ENCODE results near the gene SSBP3.
"Not testable (repeated sequence)": the region's sequence is repeated elsewhere in the genome, so short reads cannot be mapped to it uniquely, and the experiment has no call there.

SSBP3 gene

GRCh38 chr1:54221867-54222484 is 184.2 kb downstream of the SSBP3 start:
- no peak for DNase-seq (ENCODE audit: low read depth in 3 of 3)

- DNase-seq (ENCODE audit: low read depth in 3 of 3) = no peak
These were observed 184.9 kb downstream of the SSBP3 start for GRCh38 chr1:54221113-54221834.

DNA sequence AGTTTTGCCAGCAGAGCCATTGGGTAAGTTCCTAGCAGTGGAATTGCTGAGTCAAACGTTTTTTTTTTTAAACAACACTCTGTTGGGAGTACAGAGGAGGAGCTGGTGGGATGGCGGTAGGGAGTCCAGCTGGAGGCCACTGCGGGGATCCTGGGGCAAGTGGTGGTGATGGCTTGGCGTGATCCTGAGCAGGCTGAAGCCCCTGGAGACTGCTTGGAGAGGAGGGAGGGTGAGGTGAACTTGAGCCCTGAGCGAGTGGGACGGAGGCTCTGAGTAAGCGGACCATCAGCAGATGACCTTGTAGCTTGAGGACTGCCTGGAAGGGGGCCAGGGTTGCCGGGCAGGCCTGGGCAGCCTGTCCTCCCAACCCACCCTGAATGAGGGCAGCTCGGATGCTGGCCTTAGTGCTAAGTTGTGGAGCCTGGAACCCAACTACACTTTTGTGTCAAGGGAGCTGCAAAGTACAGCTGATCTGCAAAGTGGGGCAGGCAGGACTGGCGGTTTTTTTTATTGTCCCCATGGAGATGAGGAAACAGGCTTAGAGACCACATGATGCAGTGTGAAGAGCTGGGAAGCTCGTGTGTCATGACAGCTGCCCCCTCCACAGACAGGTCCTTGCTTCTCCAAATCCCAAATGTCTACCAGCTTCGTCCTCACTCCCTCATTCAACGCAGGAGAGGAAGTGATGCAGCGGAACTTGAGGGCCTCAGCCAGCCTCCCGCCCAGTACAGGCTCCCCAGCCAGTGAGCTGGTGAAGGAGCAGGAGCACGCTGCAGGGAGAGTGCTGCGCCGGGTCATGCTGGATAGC is 186.0 kb downstream of the SSBP3 start:
- no peak for DNase-seq (ENCODE audit: low read depth in 3 of 3)

DNA sequence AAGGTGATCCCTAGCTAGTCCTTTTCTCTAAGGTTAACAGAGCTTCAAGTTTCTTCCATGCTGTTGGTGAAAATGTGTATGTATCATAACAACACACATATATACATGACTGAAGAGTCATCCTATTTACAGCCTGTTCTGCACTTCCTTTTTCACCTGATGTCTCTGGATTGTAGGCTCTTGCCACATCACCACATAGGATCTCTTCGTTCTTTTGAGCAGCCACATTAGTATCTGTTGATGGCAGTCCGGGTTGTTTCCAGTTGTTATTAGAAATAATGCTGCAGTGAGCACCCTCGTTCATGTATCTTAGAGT is 186.5 kb downstream of the SSBP3 start:
- no peak for DNase-seq (ENCODE audit: low read depth in 3 of 3)

GRCh38 chr1:54218883-54219687 is 187.1 kb downstream of the SSBP3 start:
- no peak for DNase-seq (ENCODE audit: low read depth in 3 of 3)

GRCh38 chr1:54215523-54215922 is 190.7 kb downstream of the SSBP3 start:
- no peak for DNase-seq (ENCODE audit: low read depth in 3 of 3)

GRCh38 chr1:54212872-54213271 is 193.3 kb downstream of the SSBP3 start:
- DNase-seq (ENCODE audit: low read depth in 3 of 3) = no peak

- DNase-seq (ENCODE audit: low read depth in 3 of 3) = not testable (repeated sequence)
These were observed 198.3 kb downstream of the SSBP3 start for GRCh38 chr1:54207896-54208295.

GRCh38 chr1:54207287-54207686 is 198.9 kb downstream of the SSBP3 start:
- DNase-seq (ENCODE audit: low read depth in 3 of 3) = no peak

DNA sequence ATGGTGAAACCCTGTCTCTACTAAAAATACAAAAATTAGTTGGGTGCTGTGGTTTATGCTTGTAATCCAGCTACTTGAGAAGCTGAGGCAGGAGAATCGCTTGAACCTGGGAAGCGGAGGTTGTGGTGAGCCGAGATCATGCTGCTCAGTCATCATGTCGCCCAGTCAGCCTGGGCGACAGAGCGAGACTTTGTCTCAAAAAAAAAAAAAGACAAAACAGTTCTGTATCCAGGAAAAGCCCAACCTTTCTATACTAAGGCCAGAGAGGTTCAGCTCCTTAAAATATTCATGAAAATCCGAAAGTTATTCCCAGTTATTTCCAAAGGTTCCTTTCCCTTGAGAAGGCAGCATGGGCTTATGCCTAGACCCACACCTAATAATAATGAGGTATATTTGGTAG is 202.0 kb downstream of the SSBP3 start:
- no peak for DNase-seq (ENCODE audit: low read depth in 3 of 3)

DNA sequence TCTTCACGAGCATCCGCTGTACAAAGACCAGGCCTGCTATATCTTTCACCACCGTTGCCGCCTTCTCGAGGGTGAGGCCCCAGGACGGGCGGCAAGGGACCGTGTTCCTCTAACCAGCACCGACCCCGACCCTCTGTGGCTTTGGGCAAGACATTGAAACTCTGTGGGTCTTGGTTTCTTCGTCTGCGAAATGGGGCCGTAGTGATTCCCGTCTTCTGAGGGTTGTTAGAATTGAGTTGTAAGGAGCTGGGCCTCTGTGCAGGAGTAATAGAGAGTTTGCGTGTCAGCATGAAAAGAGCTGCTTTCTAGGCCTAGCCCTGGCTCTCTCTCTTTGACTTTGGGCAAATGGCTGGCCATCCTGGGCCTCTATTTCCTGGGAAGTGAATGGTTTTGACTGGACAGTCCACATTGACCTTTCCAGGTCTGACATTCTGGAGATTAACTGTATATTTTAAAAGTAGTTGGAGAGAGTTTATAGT is 205.6 kb downstream of the SSBP3 start:
- DNase-seq (ENCODE audit: low read depth in 3 of 3) = no peak

DNA sequence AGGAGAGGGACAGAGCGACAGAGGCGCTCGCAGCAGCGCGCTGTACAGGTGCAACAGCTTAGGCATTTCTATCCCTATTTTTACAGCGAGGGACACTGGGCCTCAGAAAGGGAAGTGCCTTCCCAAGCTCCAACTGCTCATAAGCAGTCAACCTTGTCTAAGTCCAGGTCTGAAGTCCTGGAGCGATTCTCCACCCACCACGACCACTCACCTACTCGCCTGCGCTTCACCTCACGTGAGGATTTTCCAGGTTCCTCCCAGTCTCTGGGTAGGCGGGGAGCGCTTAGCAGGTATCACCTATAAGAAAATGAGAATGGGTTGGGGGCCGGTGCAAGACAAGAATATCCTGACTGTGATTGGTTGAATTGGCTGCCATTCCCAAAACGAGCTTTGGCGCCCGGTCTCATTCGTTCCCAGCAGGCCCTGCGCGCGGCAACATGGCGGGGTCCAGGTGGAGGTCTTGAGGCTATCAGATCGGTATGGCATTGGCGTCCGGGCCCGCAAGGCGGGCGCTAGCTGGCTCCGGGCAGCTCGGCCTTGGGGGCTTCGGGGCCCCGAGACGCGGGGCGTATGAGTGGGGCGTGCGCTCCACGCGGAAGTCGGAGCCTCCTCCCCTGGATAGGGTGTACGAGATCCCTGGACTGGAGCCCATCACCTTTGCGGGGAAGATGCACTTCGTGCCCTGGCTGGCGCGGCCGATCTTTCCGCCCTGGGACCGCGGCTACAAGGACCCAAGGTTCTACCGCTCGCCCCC is 206.3 kb downstream of the SSBP3 start, which contains the start of the genes CYB5RL and MRPL37:
CYB5RL (minus strand) TSS at position 266 of the 754 bp plus-strand sequence. CDS start 4,414 bp downstream, outside the sequence.
MRPL37 (plus strand) TSS at position 403 of the 754 bp plus-strand sequence; CDS start at position 480, 77 bp downstream.
- DNase-seq (ENCODE audit: low read depth in 3 of 3) = peak; percentile 80 to 88 (median 85)

GRCh38 chr1:54199151-54199764 is 206.9 kb downstream of the SSBP3 start:
- DNase-seq (ENCODE audit: low read depth in 3 of 3) = no peak

- no peak for DNase-seq (ENCODE audit: low read depth in 3 of 3)
These were observed 212.7 kb downstream of the SSBP3 start for GRCh38 chr1:54193453-54193852.

GRCh38 chr1:54191525-54191924 is 214.7 kb downstream of the SSBP3 start:
- no peak for DNase-seq (ENCODE audit: low read depth in 3 of 3)

GRCh38 chr1:54190526-54190925 is 215.7 kb downstream of the SSBP3 start:
- DNase-seq (ENCODE audit: low read depth in 3 of 3) = no peak

DNA sequence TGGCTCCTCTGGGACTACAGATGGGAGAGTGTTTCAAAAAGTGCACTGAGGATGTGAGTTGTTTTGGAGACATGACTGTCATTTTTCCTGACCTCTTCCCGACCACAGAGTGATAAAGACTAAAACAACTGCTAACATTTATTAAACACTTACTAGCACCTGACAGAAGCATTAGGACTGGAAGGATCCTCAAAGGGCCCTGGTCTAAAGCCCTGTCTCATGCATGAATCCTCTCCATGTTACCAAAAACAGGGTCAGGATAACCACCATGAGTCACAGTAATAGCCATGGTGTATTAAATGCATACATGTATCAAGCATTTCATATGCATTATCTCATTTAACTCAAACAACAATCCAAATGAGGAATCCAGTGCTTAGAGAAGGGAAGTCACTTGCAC is 217.9 kb downstream of the SSBP3 start:
- no peak for DNase-seq (ENCODE audit: low read depth in 3 of 3)

- DNase-seq (ENCODE audit: low read depth in 3 of 3) = no peak
These were observed 220.1 kb downstream of the SSBP3 start for GRCh38 chr1:54186056-54186455.

DNA sequence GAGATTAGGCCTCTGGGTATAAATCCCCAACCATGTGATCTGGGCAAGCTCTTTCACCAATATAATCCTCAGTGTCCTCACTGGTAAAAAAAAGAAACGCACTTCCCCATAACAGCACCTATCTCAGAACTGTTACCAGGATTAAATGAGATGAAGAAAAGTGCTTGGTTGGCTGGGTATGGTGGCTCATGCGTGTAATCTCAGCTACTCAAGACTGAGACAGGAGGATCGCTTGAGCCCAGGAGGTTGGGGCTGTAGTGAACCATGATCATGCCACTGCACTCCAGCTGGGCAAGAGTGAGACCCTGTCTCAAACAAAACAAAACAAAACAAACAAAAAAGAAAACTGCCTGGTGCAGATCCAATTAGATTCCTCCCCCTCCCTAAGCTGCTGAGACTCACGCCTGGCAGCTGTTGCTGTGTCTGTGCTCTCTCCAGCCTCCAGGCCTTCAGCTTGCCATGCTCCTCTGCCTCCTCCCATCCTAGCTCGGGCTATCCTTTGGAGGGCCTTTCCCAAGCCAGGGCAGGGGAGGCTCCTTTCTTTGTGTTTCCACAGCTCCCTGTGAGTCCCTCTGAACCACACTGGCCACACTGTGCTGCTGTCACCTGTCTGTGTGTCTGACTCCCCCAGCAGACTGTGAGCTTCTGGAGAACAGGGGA is 225.4 kb downstream of the SSBP3 start:
- no peak for DNase-seq (ENCODE audit: low read depth in 3 of 3)

All from stimulated activated CD4-positive, alpha-beta T cell treated with anti-CD3 and anti-CD28 coated beads, TNF-alpha, amount 100 ng/mL, for 48 hours (primary cell).